OCI-LY7 (cell line): Measurements from ENCODE around the gene IQSEC1. TPM values are rescaled to one million over a fixed set of nuclear protein-coding genes. Genes with fewer than 3 reads are reported as not detected.

Source experiments
- BruUV-seq: library from RNA; stranded (reverse); fragments of 400-500 nt; replicated peaks from 2 replicates; lab custom pipeline; 2021; lab: Mats Ljungman, UMichigan
- CTCF ChIA-PET: fragments of 300-600 bp; sonication (Branson Sonifier 250); formaldehyde crosslinking; loops from one replicate; lab custom pipeline; 2022; ENCODE audit warnings: antibody characterized with exemption; ENCODE audit not compliant: unreplicated experiment; lab: Charles Lee
- POLR2A ChIA-PET: fragments of 300-600 bp; sonication (Branson Sonifier 250); formaldehyde crosslinking; loops from one replicate; lab custom pipeline; 2022; ENCODE audit warnings: antibody characterized with exemption; lab: Charles Lee
- DNase-seq: peaks from one replicate; pipeline ENCODE4 v3.0.0-alpha.2; 2015; ENCODE audit warnings: low spot score
- H2AFZ ChIP-seq: fragments of 200-600 bp; sonication (generic), shearing (Covaris generic); 2 replicates; pipeline ENCODE4 v1.6.1; 2014; ENCODE audit warnings: mild to moderate bottlenecking, antibody characterized with exemption, low read length, moderate library complexity
- H3K27ac ChIP-seq: fragments of 200-600 bp; sonication (generic); 2 replicates; pipeline ENCODE4 v1.5.1; 2014; ENCODE audit warnings: mixed run types, low read depth, mild to moderate bottlenecking, moderate library complexity, low read length, inconsistent platforms; ENCODE audit not compliant: poor library complexity, severe bottlenecking
- H3K36me3 ChIP-seq: fragments of 200-600 bp; sonication (generic); 2 replicates; pipeline ENCODE4 v1.6.1; 2014; ENCODE audit warnings: mild to moderate bottlenecking, antibody characterized with exemption, low read length, moderate library complexity, mixed read lengths; ENCODE audit not compliant: insufficient read depth
- H3K4me1 ChIP-seq: fragments of 200-600 bp; sonication (generic); 2 replicates; pipeline ENCODE4 v1.5.1; 2014; ENCODE audit warnings: mild to moderate bottlenecking, low read length; ENCODE audit not compliant: insufficient read depth, poor library complexity, severe bottlenecking
- H3K4me2 ChIP-seq: fragments of 200-600 bp; sonication (generic); 2 replicates; pipeline ENCODE4 v1.6.1; 2014; ENCODE audit warnings: mild to moderate bottlenecking, low read length
- H3K4me3 ChIP-seq: fragments of 200-600 bp; sonication (generic); 2 replicates; pipeline ENCODE4 v1.5.1; 2014; ENCODE audit warnings: mild to moderate bottlenecking, low read depth, low read length; ENCODE audit not compliant: poor library complexity, severe bottlenecking
- H3K79me2 ChIP-seq: fragments of 200-600 bp; sonication (generic); 2 replicates; pipeline ENCODE4 v1.6.1; 2016; ENCODE audit warnings: low read depth, mild to moderate bottlenecking, low read length, moderate library complexity, mixed read lengths; ENCODE audit not compliant: insufficient read depth
- H3K9me2 ChIP-seq: fragments of 200-600 bp; sonication (generic); 2 replicates; pipeline ENCODE4 v1.6.1; 2016; ENCODE audit warnings: mild to moderate bottlenecking, low read length, mixed read lengths; ENCODE audit not compliant: insufficient read depth
- H3K9me3 ChIP-seq: fragments of 200-600 bp; sonication (generic); 2 replicates; pipeline ENCODE4 v1.6.1; 2014; ENCODE audit warnings: mild to moderate bottlenecking, mixed run types, low read length, mixed read lengths
- H4K20me1 ChIP-seq: fragments of 200-600 bp; sonication (generic); 2 replicates; pipeline ENCODE4 v1.6.1; 2014; ENCODE audit warnings: mild to moderate bottlenecking, antibody characterized with exemption, low read length, moderate library complexity, mixed read lengths; ENCODE audit not compliant: insufficient read depth
- CTCF ChIP-seq: fragments of 200-600 bp; sonication (generic); conservative IDR thresholded peaks from 2 replicates; pipeline ENCODE4 v1.5.1; 2014; ENCODE audit warnings: mild to moderate bottlenecking, antibody characterized with exemption, low read length, moderate library complexity, mixed read lengths
- EZH2phosphoT487 ChIP-seq: fragments of 200-600 bp; sonication (generic); IDR thresholded peaks from 2 replicates; pipeline ENCODE4 v1.6.1; 2018; ENCODE audit warnings: low read depth, borderline replicate concordance, mild to moderate bottlenecking, mixed run types, antibody characterized with exemption, low read length, moderate library complexity, mixed read lengths
- intact Hi-C: fragments of 100-400 bp; cut with micrococcal nuclease; formaldehyde crosslinking; loops from one replicate; pipeline ENCODE4 v1.10.0; 2022; ENCODE audit not compliant: unreplicated experiment
- total RNA-seq, 2 experiments: library from RNA; depleted of rRNA in 1 of 2; stranded (reverse); fragments of >200 nt in 1 of 2; shearing (Covaris generic) in 1 of 2; gene quantifications; 2 replicates each; pipeline ENCODE4 v1.2.3, GENCODE V29; 2014 to 2022

Gene IQSEC1
- total RNA-seq, 2 experiments from 2014 or later = 25.2 to 70.1 TPM

- intact Hi-C loops = no loop called here
- no peaks in the 10 kb centered on the region for H3K36me3 ChIP-seq
- H3K4me3 ChIP-seq = no peak overlapping the region
- CTCF ChIA-PET = interaction anchor here (0.5 to 1.6 kb wide), 2 partner anchors 20 to 111 kb away, joined by 3 to 5 read pairs; no protein-coding TSS in a partner anchor
- no peak overlapping the region for H2AFZ ChIP-seq
- peaks cover 8% of the 10 kb centered on the region for H3K4me1 ChIP-seq
- no peak for TF ChIP-seq EZH2phosphoT487
- no peaks in the 10 kb centered on the region for H4K20me1 ChIP-seq
- DNase-seq = no peak
- H3K27ac ChIP-seq = no peak overlapping the region
- no peaks in the 10 kb centered on the region for H3K79me2 ChIP-seq
- H3K9me2 ChIP-seq = no peaks in the 10 kb centered on the region
- no TSS peak for BruUV-seq
- no peaks in the 10 kb centered on the region for H3K9me3 ChIP-seq
- no peak overlapping the region for H3K4me2 ChIP-seq
- POLR2A ChIA-PET = no interaction called here
Measured at GRCh38 chr3:12871404-12871983, 201.7 kb downstream of the IQSEC1 start.

DNA sequence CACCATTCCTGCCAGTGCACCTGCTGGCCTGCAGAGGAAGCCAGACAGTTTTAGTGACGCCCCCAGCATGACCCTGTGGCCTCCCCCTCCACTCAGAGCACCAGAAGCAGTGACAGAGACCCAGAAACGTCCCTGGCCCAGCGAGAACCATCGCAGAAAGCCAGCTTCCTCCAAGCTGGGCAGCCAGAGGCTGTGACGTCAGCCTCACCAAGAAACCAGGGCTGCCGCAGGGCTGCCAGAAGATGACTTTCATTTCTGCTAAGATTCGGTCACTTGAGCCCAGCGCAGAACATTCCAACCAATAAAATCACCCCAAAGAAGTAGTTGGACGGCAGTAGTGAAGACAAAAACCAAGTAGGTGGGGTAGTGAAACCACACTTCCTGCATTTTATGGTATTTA is 202.3 kb downstream of the IQSEC1 start:
- Histone ChIP-seq H3K36me3 (no peaks in the 10 kb centered on the region), H3K4me2 (no peak overlapping the region), H4K20me1 (no peaks in the 10 kb centered on the region), H3K9me3 (no peaks in the 10 kb centered on the region), H3K27ac (no peak overlapping the region), H3K9me2 (no peaks in the 10 kb centered on the region), H3K4me3 (no peak overlapping the region), H3K4me1 (peaks cover 8% of the 10 kb centered on the region), H3K79me2 (no peaks in the 10 kb centered on the region), H2AFZ (no peak overlapping the region)
- TF ChIP-seq CTCF (no peak), EZH2phosphoT487 (no peak)
- BruUV-seq = no TSS peak
- peak; percentile 21 for DNase-seq
- intact Hi-C loops = no loop called here
- CTCF ChIA-PET = interaction anchor here (0.5 to 1.6 kb wide), 2 partner anchors 20 to 111 kb away, joined by 3 to 5 read pairs; no protein-coding TSS in a partner anchor
- POLR2A ChIA-PET = interaction anchor here (1.5 kb wide), 1 partner anchor 14 kb away, joined by 3 read pairs; no protein-coding TSS in a partner anchor

- intact Hi-C loops = no loop called here
- Histone ChIP-seq H3K9me2 (no peaks in the 10 kb centered on the region), H3K4me3 (no peak overlapping the region), H3K79me2 (no peaks in the 10 kb centered on the region), H3K4me2 (no peak overlapping the region), H4K20me1 (no peaks in the 10 kb centered on the region), H3K36me3 (no peaks in the 10 kb centered on the region), H3K9me3 (0 out of 2 replicates have a peak, but pooled peaks cover 5% of the 10 kb centered on the region), H2AFZ (no peak overlapping the region), H3K4me1 (peaks cover 8% of the 10 kb centered on the region), H3K27ac (no peak overlapping the region)
- DNase-seq = peak; percentile 46
- ChIA-PET CTCF (no interaction called here), POLR2A (no interaction called here)
- no TSS peak for BruUV-seq
- no peak for TF ChIP-seq CTCF
- TF ChIP-seq EZH2phosphoT487 = no peak
Measured at GRCh38 chr3:12869035-12869621, 204.1 kb downstream of the IQSEC1 start.
